ENCODE results near the gene PABPN1. TPM values are rescaled to one million over a fixed set of nuclear protein-coding genes. Genes with fewer than 3 reads are reported as not detected.

PABPN1 gene
- total and polyA plus RNA-seq, 2 of the 13 experiments (the other 11 are each of a cell fraction or from before 2014, with no cell fraction given): 233 to 524 TPM

GRCh38 chr14:23306412-23307145 is 14.7 kb upstream of the PABPN1 start, which contains the start of gene BCL2L2 (continued):
- TF ChIP-seq RERE (CRISPR knock-in tag; IDR thresholded peaks at IDR 0.05; ENCODE audit: low read depth) (0 out of 2 replicates have a peak, but pooled peaks have one; percentile 19), ZFP41 (CRISPR knock-in tag; IDR thresholded peaks at IDR 0.05; ENCODE audit: borderline replicate concordance) (peak; percentile 86), HNF1B (CRISPR knock-in tag; IDR thresholded peaks at IDR 0.05) (no peak), ZNF253 (CRISPR knock-in tag; IDR thresholded peaks at IDR 0.05; ENCODE audit: borderline replicate concordance) (no peak; the same call in 1 of the 2 replicates), ZNF24 (IDR thresholded peaks at IDR 0.05) (0 out of 2 replicates have a peak, but pooled peaks have one; percentile 33), KIAA2018 (CRISPR knock-in tag; IDR thresholded peaks at IDR 0.05; ENCODE audit: borderline replicate concordance) (0 out of 2 replicates have a peak, but pooled peaks have one; percentile 92), DRAP1 (CRISPR knock-in tag; IDR thresholded peaks at IDR 0.05) (peak; percentile 96), ZFP90 (CRISPR knock-in tag; IDR thresholded peaks at IDR 0.05; ENCODE audit: borderline replicate concordance) (peak; percentile 98), BCL6 (CRISPR knock-in tag; IDR thresholded peaks at IDR 0.05) (peak; percentile 23; the same call in 1 of the 2 replicates)
